HT-29 (cell line): ENCODE results near the gene NUDC. TPM values are rescaled to one million over a fixed set of nuclear protein-coding genes. Genes with fewer than 3 reads are reported as not detected.
A peak's percentile ranks its signal among the peaks of the same experiment; 100 is the strongest.
"Not testable (repeated sequence)": the region's sequence is repeated elsewhere in the genome, so short reads cannot be mapped to it uniquely, and the experiment has no call there.

ENCODE experiments used
- DNase-seq: peaks from one replicate; pipeline ENCODE4 v3.0.0-alpha.2; 2015; ENCODE audit warnings: low spot score
- total RNA-seq: library from RNA; depleted of rRNA; stranded (reverse); fragments of >200 nt; shearing (Covaris generic); gene quantifications from 2 replicates; pipeline ENCODE4 v1.2.3, GENCODE V29; 2014; rRNA removed

Gene NUDC
- total RNA-seq, 1 experiment from 2014 or later, result 124 TPM

- DNase-seq, result not testable (repeated sequence)
Observed at GRCh38 chr1:26989403-26990109, 68.0 kb downstream of the NUDC start.

- DNase-seq, result peak; percentile 76
Observed at GRCh38 chr1:26991310-26992116, 70.0 kb downstream of the NUDC start.

GRCh38 chr1:26993237-26994019 is 71.9 kb downstream of the NUDC start, which contains the start of gene TRNP1:
TSS of gene TRNP1 (plus strand) at chr1:26993692. CDS start at chr1:26993787, 95 bp downstream.
- DNase-seq, result peak; percentile 91

- DNase-seq, result no peak
Observed at GRCh38 chr1:26994020-26994786, 72.7 kb downstream of the NUDC start.

- DNase-seq, result peak; percentile 67
Observed at GRCh38 chr1:26994787-26995517, 73.4 kb downstream of the NUDC start.

- DNase-seq, result peak; percentile 83
Observed at GRCh38 chr1:26996024-26996423, 74.5 kb downstream of the NUDC start.

Other genes with a start within 250 kb of the NUDC start
- 28.4 and 37.2 TPM in 2 replicates for gene ARID1A, start 225.7 kb upstream of the NUDC start, total RNA-seq
- 16.8 and 20.0 TPM in 2 replicates for gene PIGV, start 133.8 kb upstream of the NUDC start, total RNA-seq
- 22.9 and 30.0 TPM in 2 replicates for gene ZDHHC18, start 95.1 kb upstream of the NUDC start, total RNA-seq
- gene SFN, start 58.6 kb upstream of the NUDC start, total RNA-seq, result 170 and 192 TPM in 2 replicates
- gene GPN2, start 31.5 kb upstream of the NUDC start, total RNA-seq, result 25.2 and 37.2 TPM in 2 replicates
- 17.4 and 27.5 TPM in 2 replicates for gene GPATCH3, start 21.3 kb upstream of the NUDC start, total RNA-seq
- gene NR0B2, start 7.8 kb upstream of the NUDC start, total RNA-seq, result 17.6 and 18.4 TPM in 2 replicates
- gene KDF1, start 38.7 kb downstream of the NUDC start, total RNA-seq, result 47.1 and 48.7 TPM in 2 replicates
- 182 and 203 TPM in 2 replicates for gene TRNP1, start 71.9 kb downstream of the NUDC start, total RNA-seq
- gene TENT5B, start 91.1 kb downstream of the NUDC start, total RNA-seq, result 1.9 and 2.3 TPM in 2 replicates
- 10.0 and 10.6 TPM in 2 replicates for gene SLC9A1, start 233.4 kb downstream of the NUDC start, total RNA-seq